ENCODE measurements around the gene PRKD3.

PRKD3 gene

DNA sequence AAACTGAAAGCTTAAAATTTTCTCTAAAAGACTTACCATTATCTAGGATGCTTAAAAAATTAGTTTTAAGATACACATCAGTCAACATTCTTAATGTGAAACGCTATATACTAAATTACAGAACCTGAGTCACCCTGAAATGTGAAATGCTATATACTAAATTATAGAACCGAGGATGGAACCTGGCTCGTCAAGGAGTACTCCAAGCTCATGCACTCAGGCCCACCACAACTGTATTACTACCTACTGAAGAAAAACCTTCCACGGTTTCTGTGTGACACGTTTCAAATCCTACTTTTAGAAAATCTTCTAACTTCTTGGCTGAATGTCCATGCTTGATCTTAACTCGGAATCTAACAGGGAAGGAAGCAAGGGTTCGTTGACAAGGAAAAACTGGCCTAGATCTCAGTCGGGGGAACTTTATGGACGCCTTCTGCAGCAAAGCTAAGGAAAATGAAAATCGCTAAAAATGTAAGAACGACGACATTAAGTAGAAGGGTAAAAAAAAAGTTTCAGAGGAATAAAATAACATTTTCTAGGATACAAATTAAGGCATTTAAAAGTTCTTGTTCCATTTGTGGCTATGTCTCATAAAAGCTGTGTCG, 1.4 kb downstream of the PRKD3 start:
- TF ChIP-seq Cebpa-rat (IDR thresholded peaks at IDR 0.05) = no peak
- peaks cover 19 to 57% (median 33%) of the 10 kb centered on the region in 10 experiments; a peak in 18 of 20 replicates for H3K4me1 ChIP-seq
- H4K20me1 ChIP-seq = peaks cover 0 to 53% (median 24%) of the 10 kb centered on the region in 11 experiments; a peak in 12 of 22 replicates
- H3K4me2 ChIP-seq = peak overlapping the region; percentile 69 to 94 (median 84)
- H3K9me3 ChIP-seq (replicated peaks in 1 of 11) = no peaks in the 10 kb centered on the region
- 0 out of 22 replicates have a peak, but pooled peaks cover 0 to 19% (median 0%) of the 10 kb centered on the region in 11 experiments for H3K36me3 ChIP-seq
- peaks cover 37 to 52% (median 49%) of the 10 kb centered on the region in 11 experiments for H3K27me3 ChIP-seq
- peak overlapping the region in 5 of 11 experiments; percentile 74 to 84 (median 80); a peak in 5 of 22 replicates for H3K27ac ChIP-seq
- H3K4me3 ChIP-seq = peak overlapping the region; percentile 69 to 90 (median 82)
- H3K9ac ChIP-seq = peak overlapping the region; percentile 80 to 89 (median 86)

- H4K20me1 ChIP-seq = peaks cover 0 to 62% (median 24%) of the 10 kb centered on the region in 11 experiments; a peak in 12 of 22 replicates
- H3K36me3 ChIP-seq = peaks cover 0 to 19% (median 0%) of the 10 kb centered on the region in 11 experiments; a peak in 3 of 22 replicates
- H3K27me3 ChIP-seq = peaks cover 37 to 49% (median 46%) of the 10 kb centered on the region in 11 experiments
- peak overlapping the region; percentile 6 to 90 (median 78); a peak in 19 of 22 replicates for H3K4me2 ChIP-seq
- TF ChIP-seq Cebpa-rat (IDR thresholded peaks at IDR 0.05) = no peak
- peak overlapping the region in 1 of 10 experiments; percentile 69; a peak in 2 of 20 replicates for H3K4me3 ChIP-seq
- peaks cover 19 to 67% (median 34%) of the 10 kb centered on the region in 10 experiments; a peak in 18 of 20 replicates for H3K4me1 ChIP-seq
- no peak overlapping the region; a peak in 1 of 22 replicates for H3K9ac ChIP-seq
- no peak overlapping the region for H3K27ac ChIP-seq
- no peaks in the 10 kb centered on the region for H3K9me3 ChIP-seq (replicated peaks in 1 of 11)
Measured at GRCh38 chr2:37322368-37322767, 2.3 kb downstream of the PRKD3 start.

DNA sequence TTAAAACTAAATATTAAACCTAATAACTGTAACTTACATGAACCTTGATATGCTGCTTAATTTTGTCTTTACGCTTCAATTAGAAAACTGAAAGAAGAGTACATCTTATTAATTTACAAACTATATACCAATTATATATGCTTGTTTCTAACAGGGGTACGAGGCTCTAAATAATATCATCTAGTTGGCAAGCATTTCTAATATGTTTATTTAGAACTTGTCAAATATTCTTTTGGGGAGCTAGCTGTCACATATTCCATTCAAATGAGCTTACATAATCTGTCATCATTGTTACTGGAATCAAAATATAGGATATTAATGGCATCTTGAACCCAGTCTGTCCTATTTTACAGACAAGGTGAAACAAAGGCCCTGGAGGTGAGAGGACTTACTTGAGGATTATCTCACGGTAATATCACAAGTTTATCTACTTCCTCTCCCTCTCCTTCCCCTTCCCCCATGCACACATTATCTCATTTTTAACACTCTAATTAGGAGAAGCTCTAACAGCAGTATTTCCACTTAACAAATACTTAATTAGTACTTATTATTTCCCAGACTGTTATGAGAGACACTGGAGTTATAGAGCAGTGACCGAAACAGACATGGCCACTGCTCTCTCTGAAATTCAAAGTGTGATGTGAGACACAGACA, 3.5 kb downstream of the PRKD3 start:
- Histone ChIP-seq H3K4me2 (peak overlapping the region in 9 of 11 experiments; percentile 9 to 86 (median 53); a peak in 12 of 22 replicates), H3K4me3 (no peak overlapping the region), H4K20me1 (peaks cover 0 to 62% (median 24%) of the 10 kb centered on the region in 11 experiments; a peak in 12 of 22 replicates), H3K27ac (no peak overlapping the region), H3K36me3 (peaks cover 2 to 31% (median 5%) of the 10 kb centered on the region in 11 experiments; a peak in 14 of 22 replicates), H3K27me3 (peaks cover 24 to 36% (median 34%) of the 10 kb centered on the region in 11 experiments), H3K9ac (no peak overlapping the region), H3K9me3 (replicated peaks in 1 of 11) (no peaks in the 10 kb centered on the region), H3K4me1 (peaks cover 19 to 66% (median 34%) of the 10 kb centered on the region in 10 experiments; a peak in 18 of 20 replicates)
- TF ChIP-seq Cebpa-rat (IDR thresholded peaks at IDR 0.05) = no peak

- Histone ChIP-seq H3K4me3 (no peak overlapping the region), H3K36me3 (peaks cover 5 to 41% (median 14%) of the 10 kb centered on the region in 11 experiments; a peak in 15 of 22 replicates), H3K4me1 (peaks cover 14 to 57% (median 29%) of the 10 kb centered on the region in 10 experiments; a peak in 18 of 20 replicates), H4K20me1 (peaks cover 0 to 66% (median 24%) of the 10 kb centered on the region in 11 experiments; a peak in 12 of 22 replicates), H3K27me3 (peaks cover 14 to 25% (median 22%) of the 10 kb centered on the region in 11 experiments), H3K9ac (no peak overlapping the region), H3K9me3 (replicated peaks in 1 of 11) (no peaks in the 10 kb centered on the region), H3K4me2 (peak overlapping the region in 1 of 11 experiments; percentile 44; a peak in 1 of 22 replicates), H3K27ac (no peak overlapping the region)
- TF ChIP-seq Cebpa-rat (IDR thresholded peaks at IDR 0.05) = no peak
Measured at GRCh38 chr2:37319754-37320609, 4.7 kb downstream of the PRKD3 start.

DNA sequence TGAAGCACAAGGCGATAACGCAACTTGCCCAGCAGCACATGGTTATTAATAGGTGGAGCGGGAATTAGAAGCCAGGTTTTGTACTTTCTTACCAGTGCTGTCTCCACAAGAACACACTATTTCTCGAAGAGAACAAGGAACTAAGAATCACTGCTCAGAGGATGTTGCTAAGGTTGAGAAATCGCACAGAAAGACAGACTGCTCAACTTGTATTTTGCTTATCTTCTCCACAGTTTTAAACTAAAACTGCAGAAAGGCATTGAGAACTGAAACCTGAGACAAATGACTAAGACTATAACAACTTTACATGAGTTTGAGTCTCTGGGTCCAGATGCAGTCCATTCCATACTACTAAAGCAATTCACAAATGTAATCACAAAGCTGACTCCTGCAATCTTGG, 6.2 kb downstream of the PRKD3 start:
- Histone ChIP-seq H3K27me3 (peaks cover 4 to 13% (median 10%) of the 10 kb centered on the region in 11 experiments; a peak in 21 of 22 replicates), H3K4me2 (peak overlapping the region in 5 of 11 experiments; percentile 17 to 55 (median 34); a peak in 7 of 22 replicates), H3K4me1 (peaks cover 10 to 61% (median 25%) of the 10 kb centered on the region in 10 experiments; a peak in 18 of 20 replicates), H3K36me3 (peaks cover 5 to 41% (median 14%) of the 10 kb centered on the region in 11 experiments; a peak in 15 of 22 replicates), H3K27ac (peak overlapping the region in 2 of 11 experiments; percentile 16 to 26; a peak in 1 of 22 replicates), H3K9me3 (replicated peaks in 1 of 11) (no peaks in the 10 kb centered on the region), H3K9ac (no peak overlapping the region), H4K20me1 (peaks cover 0 to 66% (median 25%) of the 10 kb centered on the region in 11 experiments; a peak in 12 of 22 replicates), H3K4me3 (no peak overlapping the region)
- no peak for TF ChIP-seq Cebpa-rat (IDR thresholded peaks at IDR 0.05)

GRCh38 chr2:37317746-37318145, 6.9 kb downstream of the PRKD3 start:
- Histone ChIP-seq H3K27me3 (peaks cover 0 to 6% (median 4%) of the 10 kb centered on the region in 11 experiments; a peak in 8 of 22 replicates), H3K4me3 (no peak overlapping the region), H3K9ac (no peak overlapping the region), H3K27ac (no peak overlapping the region), H3K4me2 (peak overlapping the region in 4 of 11 experiments; percentile 11 to 55 (median 39); a peak in 5 of 22 replicates), H4K20me1 (peaks cover 0 to 71% (median 23%) of the 10 kb centered on the region in 11 experiments; a peak in 13 of 22 replicates), H3K36me3 (peaks cover 6 to 41% (median 14%) of the 10 kb centered on the region in 11 experiments; a peak in 15 of 22 replicates), H3K4me1 (peaks cover 5 to 57% (median 19%) of the 10 kb centered on the region in 10 experiments; a peak in 18 of 20 replicates), H3K9me3 (replicated peaks in 1 of 11) (no peaks in the 10 kb centered on the region)
- TF ChIP-seq Cebpa-rat (IDR thresholded peaks at IDR 0.05) = no peak

DNA sequence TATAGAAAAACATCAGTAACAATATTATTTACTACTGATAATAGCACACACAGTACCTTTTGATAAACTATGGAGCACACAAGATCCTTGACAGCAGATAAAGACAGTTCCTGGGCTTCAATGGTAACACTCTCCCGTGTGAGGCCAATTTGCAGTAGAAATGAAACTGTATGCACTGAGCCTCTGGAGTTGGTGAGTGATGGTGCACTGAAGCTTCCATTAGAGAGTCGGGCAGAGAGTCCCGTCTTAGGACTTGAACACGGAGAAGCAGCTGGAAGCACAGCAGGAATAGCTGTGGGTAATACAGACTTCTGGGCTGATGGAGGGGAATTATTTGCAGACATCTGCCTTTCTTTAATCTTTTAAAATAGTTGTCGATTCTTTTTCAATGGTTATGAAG, 8.5 kb downstream of the PRKD3 start:
- Histone ChIP-seq H3K9me3 (replicated peaks in 1 of 11) (no peaks in the 10 kb centered on the region), H3K27ac (no peak overlapping the region), H3K27me3 (no peaks in the 10 kb centered on the region), H3K36me3 (peaks cover 6 to 38% (median 17%) of the 10 kb centered on the region in 11 experiments; a peak in 15 of 22 replicates), H3K4me1 (peaks cover 0 to 41% (median 7%) of the 10 kb centered on the region in 10 experiments; a peak in 11 of 20 replicates), H3K9ac (no peak overlapping the region), H3K4me3 (no peak overlapping the region), H4K20me1 (peaks cover 0 to 61% (median 8%) of the 10 kb centered on the region in 11 experiments; a peak in 13 of 22 replicates), H3K4me2 (no peak overlapping the region)
- no peak for TF ChIP-seq Cebpa-rat (IDR thresholded peaks at IDR 0.05)

DNA sequence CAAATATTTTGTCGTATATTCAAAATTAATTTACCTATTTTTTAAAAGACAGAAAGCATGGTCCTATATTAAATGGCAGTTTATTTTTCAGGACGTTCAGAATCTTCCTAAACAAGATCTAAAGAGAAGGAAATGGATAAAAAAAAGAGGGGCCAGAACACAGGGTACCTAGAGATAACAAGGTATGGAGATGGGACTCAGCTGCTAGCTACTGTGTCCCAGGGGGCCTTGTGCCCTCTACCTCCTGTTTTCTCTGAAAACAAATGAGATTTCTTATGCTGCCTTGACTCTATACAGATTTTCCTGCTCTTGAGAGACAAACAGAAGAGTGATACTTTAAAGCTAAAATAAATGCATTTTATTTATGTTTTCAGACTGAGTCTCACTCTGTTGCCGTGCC, 9.3 kb downstream of the PRKD3 start:
- H3K9me3 ChIP-seq (replicated peaks in 1 of 11) = no peaks in the 10 kb centered on the region
- H3K36me3 ChIP-seq = peaks cover 6 to 38% (median 17%) of the 10 kb centered on the region in 11 experiments; a peak in 15 of 22 replicates
- H3K4me1 ChIP-seq = peaks cover 0 to 38% (median 6%) of the 10 kb centered on the region in 10 experiments; a peak in 10 of 20 replicates
- no peak overlapping the region for H3K4me2 ChIP-seq
- no peaks in the 10 kb centered on the region for H3K27me3 ChIP-seq
- no peak overlapping the region for H3K27ac ChIP-seq
- peaks cover 0 to 62% (median 10%) of the 10 kb centered on the region in 11 experiments; a peak in 11 of 22 replicates for H4K20me1 ChIP-seq
- no peak overlapping the region for H3K4me3 ChIP-seq
- TF ChIP-seq Cebpa-rat (IDR thresholded peaks at IDR 0.05) = no peak
- no peak overlapping the region for H3K9ac ChIP-seq
